RWPE1 (cell line): Measurements from ENCODE around the gene RNPS1.
A peak's percentile ranks its signal among the peaks of the same experiment; 100 is the strongest.

Experiments used
- CTCF ChIA-PET: fragments of 350-600 bp; sonication (Branson Sonifier 250); formaldehyde crosslinking; extraction: SDS; loops from one replicate; lab custom pipeline; 2021; lab: Yijun Ruan, JAX
- POLR2A ChIA-PET: fragments of 400-600 bp; formaldehyde crosslinking; extraction: SDS; loops from one replicate; lab custom pipeline; 2020; ENCODE audit warnings: antibody characterized with exemption; ENCODE audit not compliant: low non-redundant PET; lab: Yijun Ruan, JAX
- DNase-seq: peaks from one replicate; pipeline ENCODE4 v3.0.0; 2012; ENCODE audit warnings: low spot score
- H3K27ac ChIP-seq: fragments of 450-650 bp; 2 replicates; pipeline ENCODE4 v1.5.1; 2017
- TF ChIP-seq, protein P1 (sequence below): fragments of 450-650 bp; conservative IDR thresholded peaks from 2 replicates; pipeline ENCODE4 v1.5.1; 2017; ENCODE audit warnings: low read depth, mild to moderate bottlenecking

RNPS1 gene

GRCh38 chr16:2251296-2252111, 16.4 kb downstream of the RNPS1 start, which contains the start of gene ECI1:
Gene ECI1 (minus strand): TSS chr16:2251587. CDS start chr16:2251566, 21 bp downstream.
- ChIA-PET POLR2A (interaction anchor here (0.6 to 2.5 kb wide), 5 partner anchors 15 to 271 kb away, joined by 3 to 9 read pairs (median 3); partner anchors contain the start of gene TRAF7), CTCF (interaction anchor here (0.7 to 1.5 kb wide), 6 partner anchors 15 to 57 kb away, joined by 3 to 6 read pairs (median 3); partner anchors contain the start of genes BRICD5 and DNASE1L2)
- DNase-seq = peak; percentile 98
- H3K27ac ChIP-seq = peak within 1 kb of the TSS; percentile 97
- TF ChIP-seq, protein P1, sequence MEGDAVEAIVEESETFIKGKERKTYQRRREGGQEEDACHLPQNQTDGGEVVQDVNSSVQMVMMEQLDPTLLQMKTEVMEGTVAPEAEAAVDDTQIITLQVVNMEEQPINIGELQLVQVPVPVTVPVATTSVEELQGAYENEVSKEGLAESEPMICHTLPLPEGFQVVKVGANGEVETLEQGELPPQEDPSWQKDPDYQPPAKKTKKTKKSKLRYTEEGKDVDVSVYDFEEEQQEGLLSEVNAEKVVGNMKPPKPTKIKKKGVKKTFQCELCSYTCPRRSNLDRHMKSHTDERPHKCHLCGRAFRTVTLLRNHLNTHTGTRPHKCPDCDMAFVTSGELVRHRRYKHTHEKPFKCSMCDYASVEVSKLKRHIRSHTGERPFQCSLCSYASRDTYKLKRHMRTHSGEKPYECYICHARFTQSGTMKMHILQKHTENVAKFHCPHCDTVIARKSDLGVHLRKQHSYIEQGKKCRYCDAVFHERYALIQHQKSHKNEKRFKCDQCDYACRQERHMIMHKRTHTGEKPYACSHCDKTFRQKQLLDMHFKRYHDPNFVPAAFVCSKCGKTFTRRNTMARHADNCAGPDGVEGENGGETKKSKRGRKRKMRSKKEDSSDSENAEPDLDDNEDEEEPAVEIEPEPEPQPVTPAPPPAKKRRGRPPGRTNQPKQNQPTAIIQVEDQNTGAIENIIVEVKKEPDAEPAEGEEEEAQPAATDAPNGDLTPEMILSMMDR = peak; percentile 65

GRCh38 chr16:2250652-2251295, 17.2 kb downstream of the RNPS1 start:
- TF ChIP-seq, protein P1 = no peak
- ChIA-PET CTCF (interaction anchor here (0.7 to 1.5 kb wide), 3 partner anchors 13 to 56 kb away, joined by 3 to 6 read pairs (median 5); no protein-coding TSS in a partner anchor), POLR2A (interaction anchor here (0.6 to 2.5 kb wide), 5 partner anchors 36 to 272 kb away, joined by 3 to 9 read pairs (median 4); partner anchors contain the start of genes PGP and TRAF7)
- no peak for DNase-seq
- H3K27ac ChIP-seq = peak overlapping the region; percentile 97

DNA sequence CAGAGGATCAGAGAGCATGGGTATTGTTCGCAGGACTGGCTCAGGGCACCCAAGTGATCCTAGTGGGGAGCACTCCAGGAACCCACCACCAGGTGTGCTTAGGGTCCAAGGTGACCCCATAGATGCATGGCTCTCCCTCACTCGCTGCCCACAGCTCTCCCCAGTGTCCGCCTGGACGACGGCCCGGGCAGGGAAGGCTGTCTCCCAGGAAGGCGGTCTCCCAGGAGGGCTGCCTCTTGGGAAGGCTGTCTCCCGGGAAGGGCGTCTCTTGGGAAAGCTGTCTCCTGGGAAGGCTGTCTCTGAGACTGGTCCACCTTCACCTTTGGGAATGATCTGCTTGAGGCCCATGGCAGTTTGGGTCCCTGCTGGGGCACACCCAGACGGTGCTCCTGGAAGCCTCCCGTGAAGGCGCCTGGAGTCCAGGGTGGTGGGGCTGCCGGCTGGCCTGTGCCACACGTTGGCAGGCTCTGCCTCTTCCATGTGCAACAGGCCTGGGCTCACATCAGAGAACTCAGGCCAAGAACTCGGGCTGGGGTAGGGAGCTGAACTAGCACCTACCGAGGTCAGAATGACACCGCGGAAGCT, 21.5 kb downstream of the RNPS1 start:
- CTCF ChIA-PET = interaction anchor here (0.7 kb wide), 1 partner anchor 39 kb away, joined by 4 read pairs; no protein-coding TSS in a partner anchor
- POLR2A ChIA-PET = no interaction called here
- TF ChIP-seq, protein P1 = no peak
- DNase-seq = no peak
- peak overlapping the region; percentile 3; the same call in 1 of the 2 replicates for H3K27ac ChIP-seq

- POLR2A ChIA-PET = interaction anchor here (0.6 kb wide), 1 partner anchor 17 kb away, joined by 4 read pairs; no protein-coding TSS in a partner anchor
- peak overlapping the region; percentile 21 for H3K27ac ChIP-seq
- DNase-seq = no peak
- TF ChIP-seq, protein P1 = no peak
- CTCF ChIA-PET = no interaction called here
Measured at GRCh38 chr16:2244926-2245795, 22.8 kb downstream of the RNPS1 start.

- CTCF ChIA-PET = no interaction called here
- TF ChIP-seq, protein P1 = no peak
- POLR2A ChIA-PET = no interaction called here
- H3K27ac ChIP-seq = peak overlapping the region; percentile 21
- no peak for DNase-seq
Measured at GRCh38 chr16:2244301-2244700, 23.6 kb downstream of the RNPS1 start.
